ENCODE measurements around the gene RAB30. TPM values are rescaled to one million over a fixed set of nuclear protein-coding genes. Genes with fewer than 3 reads are reported as not detected.

Gene RAB30
- total RNA-seq, 2 experiments from 2014 or later: 8.8 to 13.3 TPM

DNA sequence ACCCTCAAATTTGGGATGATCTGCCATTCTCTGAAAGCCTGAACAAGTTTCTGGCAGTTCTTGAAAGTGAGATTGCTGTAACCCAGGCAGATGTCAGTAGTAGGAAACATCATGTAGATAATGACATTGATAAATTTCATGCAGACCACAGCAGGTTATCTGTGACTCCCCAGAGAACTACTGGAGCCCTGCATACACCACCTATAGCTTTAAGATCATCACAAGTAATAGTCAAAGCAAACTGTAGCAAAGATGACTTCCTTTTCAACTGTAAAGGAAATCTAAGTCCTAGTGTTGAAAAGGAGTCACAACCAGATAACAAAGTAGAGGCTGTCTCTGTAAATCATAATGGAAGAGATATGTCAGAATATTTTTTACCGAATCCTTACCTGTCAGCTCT lies 139.1 kb downstream of the RAB30 start:
- POLR2A ChIA-PET: interaction anchor here (1.2 kb wide), 1 partner anchor 139 kb away, joined by 3 read pairs; the partner anchor contains the start of gene RAB30
- H3K27ac Mint-ChIP-seq: no peak overlapping the region
- H3K4me1 Mint-ChIP-seq (ENCODE audit: low read depth): peaks cover 8% of the 10 kb centered on the region
- CTCF ChIA-PET: interaction anchor here (0.7 kb wide), 1 partner anchor 10 kb away, joined by 3 read pairs; no protein-coding TSS in a partner anchor
- H3K9me3 Mint-ChIP-seq (ENCODE audit: insufficient read depth): no peaks in the 10 kb centered on the region
- no peaks in the 10 kb centered on the region for H3K27me3 Mint-ChIP-seq (ENCODE audit: low read depth)
- DNase-seq (no peak), ATAC-seq (no peak)
- peaks cover 57% of the 10 kb centered on the region for H3K36me3 Mint-ChIP-seq (ENCODE audit: low read depth)
- H3K4me3 Mint-ChIP-seq: no peak overlapping the region

DNA sequence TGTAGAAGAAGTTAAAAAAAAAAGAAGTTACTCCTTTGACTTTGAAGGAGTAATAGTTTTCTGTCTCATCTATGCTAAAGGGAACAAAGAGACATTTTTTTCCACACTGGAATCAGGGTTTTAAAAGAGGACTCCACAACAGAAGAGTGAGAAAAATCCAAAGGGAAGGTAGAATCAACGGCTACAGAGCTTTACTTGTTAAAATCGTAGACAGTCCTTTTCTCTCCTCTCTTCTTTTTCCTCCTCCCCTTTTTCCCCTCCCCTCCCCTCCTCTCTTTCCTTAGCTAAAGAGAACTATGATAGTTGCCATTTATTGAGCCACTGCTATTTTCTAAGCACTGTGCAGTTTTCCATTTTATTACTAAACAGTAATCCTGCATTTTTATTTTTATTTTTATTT lies 141.0 kb downstream of the RAB30 start:
- ChIA-PET POLR2A (interaction anchor here (1.4 kb wide), 1 partner anchor 29 kb away, joined by 3 read pairs; the partner anchor contains the start of gene DDIAS), CTCF (interaction anchor here (0.9 to 3.1 kb wide), 5 partner anchors 10 to 66 kb away, joined by 3 to 12 read pairs (median 5); no protein-coding TSS in a partner anchor)
- Mint-ChIP-seq H3K9me3 (ENCODE audit: insufficient read depth) (no peaks in the 10 kb centered on the region), H3K4me3 (no peak overlapping the region), H3K4me1 (ENCODE audit: low read depth) (peaks cover 13% of the 10 kb centered on the region), H3K27ac (no peak overlapping the region), H3K36me3 (ENCODE audit: low read depth) (peaks cover 54% of the 10 kb centered on the region), H3K27me3 (ENCODE audit: low read depth) (no peaks in the 10 kb centered on the region)
- no peak for DNase-seq
- no peak for ATAC-seq

DNA sequence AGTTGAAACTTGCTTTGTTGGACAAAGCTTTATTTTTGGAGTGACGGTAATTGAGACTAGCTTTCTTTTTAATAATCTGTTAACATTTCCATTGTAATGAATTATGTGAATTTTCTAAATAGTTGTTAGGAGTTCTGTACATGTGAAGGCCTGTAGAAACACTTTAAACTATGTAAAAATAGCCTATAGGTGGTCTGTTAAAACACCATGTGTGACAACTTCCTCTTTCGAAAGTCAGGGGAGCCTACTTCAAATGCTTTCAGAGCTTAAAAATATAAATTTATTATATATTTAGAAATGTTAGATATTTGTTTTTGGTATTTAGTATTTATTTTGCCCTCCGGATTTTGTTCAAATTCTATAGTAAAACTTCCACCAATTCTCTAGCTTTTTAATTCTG lies 141.5 kb downstream of the RAB30 start:
- H3K4me3 Mint-ChIP-seq: no peak overlapping the region
- peaks cover 52% of the 10 kb centered on the region for H3K36me3 Mint-ChIP-seq (ENCODE audit: low read depth)
- H3K27me3 Mint-ChIP-seq (ENCODE audit: low read depth): no peaks in the 10 kb centered on the region
- H3K9me3 Mint-ChIP-seq (ENCODE audit: insufficient read depth): no peaks in the 10 kb centered on the region
- ATAC-seq (no peak), DNase-seq (no peak)
- H3K27ac Mint-ChIP-seq: no peak overlapping the region
- H3K4me1 Mint-ChIP-seq (ENCODE audit: low read depth): peaks cover 13% of the 10 kb centered on the region
- POLR2A ChIA-PET: interaction anchor here (0.8 to 1.4 kb wide), 2 partner anchors 29 to 42 kb away, joined by 3 read pairs; partner anchors contain the start of gene DDIAS
- CTCF ChIA-PET: interaction anchor here (0.6 to 3.1 kb wide), 8 partner anchors 9 to 67 kb away, joined by 3 to 12 read pairs (median 4); no protein-coding TSS in a partner anchor

DNA sequence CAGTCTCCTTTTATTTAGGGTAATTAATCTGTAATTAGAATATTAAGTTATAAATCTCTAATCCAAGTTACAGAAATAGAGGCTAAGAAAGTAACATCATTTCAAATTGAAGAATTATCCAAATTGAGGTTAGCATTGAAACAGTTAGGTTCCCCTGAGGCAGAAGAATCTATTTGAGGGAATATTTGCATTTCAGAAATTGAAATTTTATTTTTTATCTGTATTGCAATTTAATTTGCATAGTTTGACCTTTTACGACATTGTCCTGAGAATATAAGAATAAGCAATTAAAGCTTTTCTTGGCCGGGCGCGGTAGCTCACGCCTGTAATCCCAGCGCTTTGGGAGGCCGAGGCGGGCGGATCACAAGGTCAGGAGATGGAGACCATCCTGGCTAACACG lies 142.6 kb downstream of the RAB30 start:
- peaks cover 13% of the 10 kb centered on the region for H3K4me1 Mint-ChIP-seq (ENCODE audit: low read depth)
- POLR2A ChIA-PET: no interaction called here
- CTCF ChIA-PET: interaction anchor here (1.2 to 3.1 kb wide), 4 partner anchors 8 to 61 kb away, joined by 3 to 12 read pairs (median 7); no protein-coding TSS in a partner anchor

DNA sequence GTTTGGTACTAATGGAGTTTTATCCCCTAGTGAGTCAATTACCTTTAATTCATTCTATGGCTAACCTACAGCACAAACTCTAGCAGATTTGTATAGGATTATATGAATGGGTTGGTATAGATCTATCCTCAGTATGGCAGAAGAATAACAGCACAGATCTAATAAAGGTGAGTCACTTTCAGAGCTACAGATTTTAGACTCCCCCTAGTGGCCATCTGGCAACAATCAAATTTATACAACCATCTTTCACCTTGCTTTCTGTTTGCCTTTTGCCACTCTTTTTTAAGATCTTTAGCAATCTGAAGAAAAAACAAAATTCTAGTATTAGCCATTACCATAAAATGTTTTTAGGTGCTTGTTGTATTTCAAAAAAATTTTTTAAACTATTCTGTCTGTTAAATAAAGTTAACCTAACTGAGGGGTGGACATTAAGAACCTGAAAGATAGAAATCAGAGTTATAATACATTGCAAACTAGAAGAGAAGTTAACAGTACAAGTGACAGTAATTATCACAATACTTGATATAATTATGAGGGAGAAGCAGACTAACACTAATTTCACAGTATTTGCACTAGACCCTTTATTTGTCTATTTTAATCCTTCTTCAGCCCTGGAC lies 144.3 kb downstream of the RAB30 start:
- no peak overlapping the region for H3K27ac Mint-ChIP-seq

More for the DNA sequence above, 142.6 kb downstream of the RAB30 start:
- H3K36me3 Mint-ChIP-seq (ENCODE audit: low read depth): peaks cover 48% of the 10 kb centered on the region
- no peak overlapping the region for H3K4me3 Mint-ChIP-seq
- H3K27me3 Mint-ChIP-seq (ENCODE audit: low read depth): no peaks in the 10 kb centered on the region
- ATAC-seq (no peak), DNase-seq (no peak)
- no peak overlapping the region for H3K27ac Mint-ChIP-seq
- H3K9me3 Mint-ChIP-seq (ENCODE audit: insufficient read depth): no peaks in the 10 kb centered on the region

DNA sequence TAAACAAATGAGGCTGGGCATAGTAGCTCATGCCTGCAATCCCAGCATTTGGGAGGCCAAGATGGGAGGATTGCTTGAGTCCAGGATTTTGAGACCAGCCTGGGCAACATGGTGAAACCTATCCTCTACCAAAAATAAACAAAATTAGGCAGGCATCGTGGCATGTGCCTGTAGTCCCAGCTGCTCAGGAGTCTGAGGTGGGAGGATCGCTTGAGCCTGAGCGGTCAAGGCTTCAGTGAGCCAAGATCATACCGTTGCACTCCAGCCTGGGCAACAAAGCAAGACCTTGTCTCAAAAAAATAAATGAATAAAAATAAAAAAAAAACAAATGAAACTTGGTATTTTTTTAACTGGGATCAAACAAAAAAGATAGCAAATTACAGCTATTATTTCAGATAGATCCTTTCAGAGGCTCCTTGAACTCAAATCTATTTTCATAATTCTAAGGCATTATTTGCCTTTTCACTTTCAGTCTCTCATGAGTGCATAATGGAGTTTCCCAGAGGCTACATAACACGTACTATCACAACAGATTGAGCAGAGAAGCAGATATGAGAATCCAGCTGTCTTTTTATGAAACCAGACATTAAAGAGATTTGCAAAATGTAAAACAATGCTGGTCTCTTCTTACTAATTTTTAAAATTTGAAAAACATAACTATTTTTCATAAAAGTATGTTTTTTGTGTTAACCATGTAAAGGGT lies 147.0 kb downstream of the RAB30 start:
- POLR2A ChIA-PET: interaction anchor here (0.7 to 1.3 kb wide), 4 partner anchors 23 to 232 kb away, joined by 3 to 5 read pairs (median 4); partner anchors contain the start of genes DDIAS and PRCP
- CTCF ChIA-PET: interaction anchor here (0.6 to 2.8 kb wide), 8 partner anchors 10 to 82 kb away, joined by 3 to 15 read pairs (median 4); no protein-coding TSS in a partner anchor
- peaks cover 40% of the 10 kb centered on the region for H3K36me3 Mint-ChIP-seq (ENCODE audit: low read depth)
- no peaks in the 10 kb centered on the region for H3K9me3 Mint-ChIP-seq (ENCODE audit: insufficient read depth)
- DNase-seq (no peak), ATAC-seq (no peak)
- no peaks in the 10 kb centered on the region for H3K27me3 Mint-ChIP-seq (ENCODE audit: low read depth)
- no peak overlapping the region for H3K4me3 Mint-ChIP-seq
- no peak overlapping the region for H3K27ac Mint-ChIP-seq
- H3K4me1 Mint-ChIP-seq (ENCODE audit: low read depth): peaks cover 31% of the 10 kb centered on the region

More for the DNA sequence above, 144.3 kb downstream of the RAB30 start:
- Mint-ChIP-seq H3K9me3 (ENCODE audit: insufficient read depth) (no peaks in the 10 kb centered on the region), H3K4me1 (ENCODE audit: low read depth) (peaks cover 13% of the 10 kb centered on the region), H3K36me3 (ENCODE audit: low read depth) (peaks cover 38% of the 10 kb centered on the region), H3K27me3 (ENCODE audit: low read depth) (no peaks in the 10 kb centered on the region), H3K4me3 (no peak overlapping the region)
- ChIA-PET POLR2A (no interaction called here), CTCF (interaction anchor here (0.5 to 2.6 kb wide), 19 partner anchors 14 to 323 kb away, joined by 3 to 16 read pairs (median 4); partner anchors contain the start of genes DDIAS and PCF11)
- DNase-seq: peak; percentile 56
- ATAC-seq: peak; percentile 91

Other genes starting within 250 kb of the RAB30 start
- 10 to 100 TPM; 17.2 to 18.2 TPM for gene PRCP, start 171.5 kb downstream of the RAB30 start, total RNA-seq
- gene DDIAS, start 170.2 kb downstream of the RAB30 start, total RNA-seq: 10 to 100 TPM; 16.8 to 18.6 TPM
- 10 to 100 TPM; 65.9 to 67.2 TPM for gene PCF11, start 85.2 kb upstream of the RAB30 start, total RNA-seq
- 1 to 10 TPM; 4.2 to 4.5 TPM for gene ANKRD42, start 121.8 kb upstream of the RAB30 start, total RNA-seq
- gene CCDC90B, start 214.5 kb upstream of the RAB30 start, total RNA-seq: 10 to 100 TPM; 30.2 to 31.3 TPM